Ovary (tissue), 9 donors: ENCODE data around the gene ATP8A1. TPM values are rescaled to one million over a fixed set of nuclear protein-coding genes. Genes with fewer than 3 reads are reported as not detected.

Source experiments
- DNase-seq, 5 donors: peaks; one replicate each; pipeline ENCODE4 v3.0.0-alpha.2; 2019 to 2020
- H3K27ac ChIP-seq, 2 donors: fragments of 200-600 bp; one replicate each; pipeline versions ENCODE4 v1.5.1 to v1.8.0; 2019 to 2022
- H3K27me3 ChIP-seq: fragments of 200-600 bp; one replicate; pipeline ENCODE4 v1.8.0; 2022
- H3K36me3 ChIP-seq: fragments of 200-600 bp; sonication (generic); one replicate; pipeline ENCODE4 v1.5.1; 2019
- H3K4me1 ChIP-seq: one replicate; pipeline ENCODE4 v1.8.1; 2013; ENCODE audit warnings: mild to moderate bottlenecking, moderate library complexity; ENCODE audit not compliant: insufficient read depth
- H3K4me3 ChIP-seq: fragments of 200-600 bp; sonication (generic); one replicate; pipeline ENCODE4 v1.5.1; 2017
- H3K9me3 ChIP-seq, 2 donors: fragments of 200-600 bp in 1 of 2; sonication (generic) in 1 of 2; one replicate each; pipeline versions ENCODE4 v1.5.1 to v1.8.1; 2013 to 2019; ENCODE audit warnings: mild to moderate bottlenecking in 1 of 2, moderate library complexity in 1 of 2
- EP300 ChIP-seq: sonication (generic); formaldehyde crosslinking; IDR thresholded peaks from one replicate; pipeline ENCODE4 v1.6.1; 2017; ENCODE audit warnings: antibody characterized with exemption
- POLR2A ChIP-seq: fragments of 450-650 bp; IDR thresholded peaks from one replicate; pipeline ENCODE4 v1.6.1; 2017; ENCODE audit warnings: antibody characterized with exemption, mild to moderate bottlenecking, moderate library complexity
- WGBS, 3 donors: extraction: QIAGEN DNeasy Blood & Tissue Kit in 1 of 3; methylation state at CpG; one replicate each; pipeline versions ENCODE4 v1.1.5 to v1.1.7; 2013 to 2017; 5-methylcytosine and 5-hydroxymethylcytosine counted together
- intact Hi-C, 4 donors: fragments of 100-400 bp; cut with DNase I; formaldehyde crosslinking; loops; one replicate each; pipeline versions ENCODE4 v1.11.0 to v1.15.1; 2022 to 2023
- polyA plus RNA-seq, 2 donors: library from polyadenylated mRNA; stranded (reverse); fragments of 200-250 nt in 1 of 2; fragments of 350-450 nt in 1 of 2; fragmentation: Illumina TruSeq in 1 of 2; extraction: RNeasy Lipid Tissue Mini Kit (QIAGEN cat#74804) in 1 of 2; gene quantifications; one replicate each; pipeline ENCODE4 v1.2.3, GENCODE V29; 2013 to 2014
- total RNA-seq, 7 donors: library from RNA; depleted of rRNA in 2 of 7; stranded (reverse); fragments of >200 nt in 2 of 7; fragmentation: NEBNext Ultra II Directional in 3 of 7; extraction: Animal tissue kit (Norgen Biotek cat#: 25700) in 3 of 7; gene quantifications; one replicate each; pipeline versions ENCODE4 v1.1.0 to v1.2.4, GENCODE V29; 2016 to 2023
- TF ChIP-seq, protein P1 (sequence below), 3 donors: fragments of 450-650 bp in 2 of 3; fragments of 200-600 bp in 1 of 3; IDR thresholded peaks; one replicate each; pipeline versions ENCODE4 v1.5.1 to v1.8.0; 2016 to 2022; ENCODE audit warnings: antibody characterized with exemption in 3 of 3, mild to moderate bottlenecking in 1 of 3
- donor health status: DM: no; HTN: no; CAD: no; lungs with moderate emphysema.
- donor health status: DM: no; HTN: no; CAD: no.
- donor health status: Bipolar disorder and iron deficiency.
- donor health status: DM: yes; HTN: yes; CAD: no.
- donor health status: DM: no; HTN: no; CAD: no.
- donor health status: DM: yes; HTN: yes; CAD: no.

ATP8A1 gene
- total and polyA plus RNA-seq, 9 donors: 10.0 to 73.2 (median 21.6) TPM

- H3K4me3 ChIP-seq: no peak overlapping the region
- 86 to 90% (median 89%) methylated on average over 3 of the region's 3 CpGs for WGBS, 3 donors
- H3K27me3 ChIP-seq: no peaks in the 10 kb centered on the region
- no peaks in the 10 kb centered on the region for H3K4me1 ChIP-seq
- H3K36me3 ChIP-seq: no peaks in the 10 kb centered on the region
- intact Hi-C loops: loop anchor here in 2 of 4 donors (10.0 kb wide), 2 partner anchors 75 to 285 kb away; partner anchors contain the start of gene ATP8A1 (in 1 of the 2)
- no peaks in the 10 kb centered on the region for H3K9me3 ChIP-seq
- DNase-seq: no peak
- TF ChIP-seq EP300: no peak
- TF ChIP-seq POLR2A: no peak
- no peak overlapping the region for H3K27ac ChIP-seq
These were observed 77.0 kb downstream of the ATP8A1 start for GRCh38 chr4:42579903-42580302.

- no peaks in the 10 kb centered on the region for H3K36me3 ChIP-seq
- no peak overlapping the region for H3K4me3 ChIP-seq
- no peaks in the 10 kb centered on the region for H3K4me1 ChIP-seq
- WGBS, 3 donors: 90 to 92% (median 92%) methylated on average over 3 of the region's 3 CpGs
- no peaks in the 10 kb centered on the region for H3K9me3 ChIP-seq
- no peak for DNase-seq
- H3K27ac ChIP-seq: no peak overlapping the region
- no peaks in the 10 kb centered on the region for H3K27me3 ChIP-seq
- no peak for TF ChIP-seq EP300
- TF ChIP-seq, protein P1, sequence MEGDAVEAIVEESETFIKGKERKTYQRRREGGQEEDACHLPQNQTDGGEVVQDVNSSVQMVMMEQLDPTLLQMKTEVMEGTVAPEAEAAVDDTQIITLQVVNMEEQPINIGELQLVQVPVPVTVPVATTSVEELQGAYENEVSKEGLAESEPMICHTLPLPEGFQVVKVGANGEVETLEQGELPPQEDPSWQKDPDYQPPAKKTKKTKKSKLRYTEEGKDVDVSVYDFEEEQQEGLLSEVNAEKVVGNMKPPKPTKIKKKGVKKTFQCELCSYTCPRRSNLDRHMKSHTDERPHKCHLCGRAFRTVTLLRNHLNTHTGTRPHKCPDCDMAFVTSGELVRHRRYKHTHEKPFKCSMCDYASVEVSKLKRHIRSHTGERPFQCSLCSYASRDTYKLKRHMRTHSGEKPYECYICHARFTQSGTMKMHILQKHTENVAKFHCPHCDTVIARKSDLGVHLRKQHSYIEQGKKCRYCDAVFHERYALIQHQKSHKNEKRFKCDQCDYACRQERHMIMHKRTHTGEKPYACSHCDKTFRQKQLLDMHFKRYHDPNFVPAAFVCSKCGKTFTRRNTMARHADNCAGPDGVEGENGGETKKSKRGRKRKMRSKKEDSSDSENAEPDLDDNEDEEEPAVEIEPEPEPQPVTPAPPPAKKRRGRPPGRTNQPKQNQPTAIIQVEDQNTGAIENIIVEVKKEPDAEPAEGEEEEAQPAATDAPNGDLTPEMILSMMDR (IDR thresholded peaks at IDR 0.05): no peak
- no peak for TF ChIP-seq POLR2A
- intact Hi-C loops: loop anchor here in 1 of 4 donors (10.0 kb wide), 1 partner anchor 287 kb away; no protein-coding TSS in a partner anchor
These were observed 78.7 kb downstream of the ATP8A1 start for GRCh38 chr4:42578187-42578586.

- TF ChIP-seq, protein P1 (IDR thresholded peaks at IDR 0.05): no peak
- no peak for TF ChIP-seq EP300
- TF ChIP-seq POLR2A: no peak
- Histone ChIP-seq H3K27ac (no peak overlapping the region), H3K4me3 (no peak overlapping the region), H3K4me1 (peaks cover 10% of the 10 kb centered on the region), H3K27me3 (no peaks in the 10 kb centered on the region), H3K9me3 (no peaks in the 10 kb centered on the region), H3K36me3 (no peaks in the 10 kb centered on the region)
- 89 to 93% (median 92%) methylated on average over 4 of the region's 4 CpGs for WGBS, 3 donors
- DNase-seq: no peak
- intact Hi-C loops: loop anchor here in 1 of 4 donors (10.0 kb wide), 1 partner anchor 290 kb away; no protein-coding TSS in a partner anchor
These were observed 82.0 kb downstream of the ATP8A1 start for GRCh38 chr4:42574870-42575430.

GRCh38 chr4:42573249-42573648 is 83.7 kb downstream of the ATP8A1 start:
- intact Hi-C loops: loop anchor here in 1 of 4 donors (10.0 kb wide), 1 partner anchor 292 kb away; no protein-coding TSS in a partner anchor
- no peaks in the 10 kb centered on the region for H3K36me3 ChIP-seq
- H3K9me3 ChIP-seq: no peaks in the 10 kb centered on the region
- TF ChIP-seq, protein P1 (IDR thresholded peaks at IDR 0.05): no peak
- TF ChIP-seq POLR2A (no peak), EP300 (no peak)
- WGBS, 3 donors: 89 to 94% (median 93%) methylated on average over 4 of the region's 4 CpGs
- no peak overlapping the region for H3K4me3 ChIP-seq
- no peaks in the 10 kb centered on the region for H3K27me3 ChIP-seq
- peaks cover 10% of the 10 kb centered on the region for H3K4me1 ChIP-seq
- DNase-seq: no peak
- H3K27ac ChIP-seq: peak overlapping the region in 1 of 2 donors; percentile 70

DNA sequence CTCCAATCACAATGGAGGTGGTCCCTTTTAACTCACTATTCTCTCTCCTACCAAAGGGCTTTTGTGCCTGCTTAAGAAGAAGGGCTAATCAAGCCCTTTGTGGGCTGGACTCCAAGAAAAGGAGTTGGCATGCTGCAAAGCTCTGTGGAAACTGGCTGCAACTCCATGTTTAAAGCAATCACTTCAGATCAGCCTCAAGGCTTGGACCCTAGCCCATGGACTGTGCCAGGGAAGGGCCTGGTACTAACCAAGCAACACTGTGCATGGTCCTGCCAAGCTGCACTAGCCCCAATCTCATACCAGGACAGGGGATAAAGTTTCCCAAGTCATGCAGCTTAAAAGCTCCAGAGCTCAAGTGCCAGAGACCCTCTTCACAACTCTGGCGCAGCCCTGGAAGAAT is 86.7 kb downstream of the ATP8A1 start:
- TF ChIP-seq, protein P1 (IDR thresholded peaks at IDR 0.05): no peak
- no peak for TF ChIP-seq EP300
- no peak for TF ChIP-seq POLR2A
- intact Hi-C loops: loop anchor here in 1 of 4 donors (10.0 kb wide), 1 partner anchor 295 kb away; no protein-coding TSS in a partner anchor
- no peaks in the 10 kb centered on the region for H3K27me3 ChIP-seq
- H3K27ac ChIP-seq: peak overlapping the region in 1 of 2 donors; percentile 26
- H3K9me3 ChIP-seq: no peaks in the 10 kb centered on the region
- DNase-seq: peak in 1 of 5 donors; percentile 41
- no peaks in the 10 kb centered on the region for H3K36me3 ChIP-seq
- peaks cover 10% of the 10 kb centered on the region for H3K4me1 ChIP-seq
- 92 to 94% (median 93%) methylated on average over 1 of the region's 1 CpG for WGBS, 3 donors
- H3K4me3 ChIP-seq: no peak overlapping the region
